ENCODE data around the gene CEP128.

DNA sequence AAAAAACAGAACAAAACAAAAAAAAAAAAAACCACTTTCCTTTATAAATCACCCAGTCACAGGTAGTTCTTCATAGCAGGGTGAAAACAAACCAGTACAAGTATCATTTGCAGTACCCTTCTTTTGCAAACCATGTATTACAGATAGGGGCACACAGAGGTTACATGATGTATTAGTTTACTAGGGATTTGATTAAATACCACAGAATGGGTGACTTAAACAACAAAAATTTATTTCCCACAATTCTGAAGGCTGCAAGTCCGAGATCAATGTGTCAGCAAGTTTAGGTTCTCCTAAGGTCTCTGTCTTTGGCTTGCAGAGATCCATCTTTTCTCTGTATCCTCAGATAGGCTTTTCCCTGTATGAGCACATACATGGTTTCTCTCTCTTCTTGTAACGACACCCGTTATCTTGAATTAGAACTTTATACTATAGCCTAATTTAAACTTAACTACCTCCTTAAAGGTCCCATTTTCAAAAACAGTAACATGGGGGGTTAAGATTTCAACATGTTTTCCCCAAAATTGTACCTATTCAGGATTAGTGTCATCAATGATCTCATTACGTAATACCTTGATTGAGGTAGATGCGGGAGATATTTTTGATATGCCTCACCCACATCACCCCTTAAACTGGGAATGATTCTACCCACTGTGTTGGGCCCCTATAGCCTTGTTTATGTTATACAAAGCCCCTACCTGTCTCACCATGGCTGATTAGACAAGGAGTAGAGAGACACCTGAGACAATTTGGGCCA is 3.5 kb upstream of the CEP128 start:
- TF ChIP-seq, protein P1, sequence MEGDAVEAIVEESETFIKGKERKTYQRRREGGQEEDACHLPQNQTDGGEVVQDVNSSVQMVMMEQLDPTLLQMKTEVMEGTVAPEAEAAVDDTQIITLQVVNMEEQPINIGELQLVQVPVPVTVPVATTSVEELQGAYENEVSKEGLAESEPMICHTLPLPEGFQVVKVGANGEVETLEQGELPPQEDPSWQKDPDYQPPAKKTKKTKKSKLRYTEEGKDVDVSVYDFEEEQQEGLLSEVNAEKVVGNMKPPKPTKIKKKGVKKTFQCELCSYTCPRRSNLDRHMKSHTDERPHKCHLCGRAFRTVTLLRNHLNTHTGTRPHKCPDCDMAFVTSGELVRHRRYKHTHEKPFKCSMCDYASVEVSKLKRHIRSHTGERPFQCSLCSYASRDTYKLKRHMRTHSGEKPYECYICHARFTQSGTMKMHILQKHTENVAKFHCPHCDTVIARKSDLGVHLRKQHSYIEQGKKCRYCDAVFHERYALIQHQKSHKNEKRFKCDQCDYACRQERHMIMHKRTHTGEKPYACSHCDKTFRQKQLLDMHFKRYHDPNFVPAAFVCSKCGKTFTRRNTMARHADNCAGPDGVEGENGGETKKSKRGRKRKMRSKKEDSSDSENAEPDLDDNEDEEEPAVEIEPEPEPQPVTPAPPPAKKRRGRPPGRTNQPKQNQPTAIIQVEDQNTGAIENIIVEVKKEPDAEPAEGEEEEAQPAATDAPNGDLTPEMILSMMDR (conservative IDR thresholded peaks at IDR 0.05), result no peak
- no peak for TF ChIP-seq EZH2 (IDR thresholded peaks at IDR 0.05; ENCODE audit: low read depth)

Measured in PC-9 (cell line).